Gastroesophageal sphincter (tissue), 3 donors: ENCODE results near the gene BGN.

Source experiments
- POLR2A ChIP-seq, 2 donors: fragments of 450-650 bp; IDR thresholded peaks; one replicate each; pipeline ENCODE4 v1.6.1; 2017; ENCODE audit warnings: antibody characterized with exemption in 2 of 2, mild to moderate bottlenecking in 2 of 2, moderate library complexity in 1 of 2
- POLR2AphosphoS5 ChIP-seq: sonication (generic); formaldehyde crosslinking; IDR thresholded peaks from one replicate; pipeline ENCODE4 v1.6.1; 2017; ENCODE audit warnings: antibody characterized with exemption
- TF ChIP-seq, protein P1 (sequence below), 4 experiments: fragments of 200-600 bp in 2 of 4; fragments of 450-650 bp in 2 of 4; sonication (generic) in 1 of 4; IDR thresholded peaks; one replicate each; pipeline ENCODE4 v1.5.1; 2017 to 2019; ENCODE audit warnings: antibody characterized with exemption in 4 of 4, mild to moderate bottlenecking in 2 of 4, moderate library complexity in 2 of 4

DNA sequence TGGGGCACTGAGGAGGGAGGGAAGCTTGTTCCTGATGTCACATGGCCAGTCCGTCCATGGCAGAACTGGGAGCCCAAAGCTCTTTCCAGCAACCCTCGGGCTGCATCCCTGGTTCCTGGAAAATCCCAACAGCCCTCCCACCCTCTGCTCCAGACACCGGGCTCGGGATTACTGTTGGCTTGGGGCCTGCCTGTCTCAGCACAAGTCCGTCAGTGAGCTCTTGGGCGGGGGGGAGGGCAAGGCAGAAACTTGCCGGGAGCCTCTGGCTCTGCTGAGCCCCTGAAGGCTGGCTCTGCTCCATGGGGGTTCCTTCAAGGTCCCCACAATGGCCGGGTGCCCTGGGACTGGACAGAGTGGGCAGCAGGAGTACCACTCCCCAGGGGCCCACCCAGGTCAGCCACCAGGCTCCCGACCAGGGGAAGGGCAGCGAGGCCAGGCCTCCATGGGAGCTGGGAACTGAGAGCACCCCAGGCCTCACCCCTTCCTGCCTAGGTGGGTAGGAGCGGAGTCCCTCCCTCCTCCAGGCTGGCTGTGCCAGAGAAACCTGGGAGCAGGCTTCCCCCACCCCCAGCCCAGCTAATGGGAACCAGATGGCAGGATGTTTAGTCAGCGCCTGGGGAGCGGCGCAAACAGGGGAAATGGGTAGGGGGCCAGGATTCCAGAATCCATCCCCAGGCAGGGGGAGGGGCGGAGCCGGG lies 18.0 kb upstream of the BGN start:
- TF ChIP-seq, protein P1, sequence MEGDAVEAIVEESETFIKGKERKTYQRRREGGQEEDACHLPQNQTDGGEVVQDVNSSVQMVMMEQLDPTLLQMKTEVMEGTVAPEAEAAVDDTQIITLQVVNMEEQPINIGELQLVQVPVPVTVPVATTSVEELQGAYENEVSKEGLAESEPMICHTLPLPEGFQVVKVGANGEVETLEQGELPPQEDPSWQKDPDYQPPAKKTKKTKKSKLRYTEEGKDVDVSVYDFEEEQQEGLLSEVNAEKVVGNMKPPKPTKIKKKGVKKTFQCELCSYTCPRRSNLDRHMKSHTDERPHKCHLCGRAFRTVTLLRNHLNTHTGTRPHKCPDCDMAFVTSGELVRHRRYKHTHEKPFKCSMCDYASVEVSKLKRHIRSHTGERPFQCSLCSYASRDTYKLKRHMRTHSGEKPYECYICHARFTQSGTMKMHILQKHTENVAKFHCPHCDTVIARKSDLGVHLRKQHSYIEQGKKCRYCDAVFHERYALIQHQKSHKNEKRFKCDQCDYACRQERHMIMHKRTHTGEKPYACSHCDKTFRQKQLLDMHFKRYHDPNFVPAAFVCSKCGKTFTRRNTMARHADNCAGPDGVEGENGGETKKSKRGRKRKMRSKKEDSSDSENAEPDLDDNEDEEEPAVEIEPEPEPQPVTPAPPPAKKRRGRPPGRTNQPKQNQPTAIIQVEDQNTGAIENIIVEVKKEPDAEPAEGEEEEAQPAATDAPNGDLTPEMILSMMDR (IDR thresholded peaks at IDR 0.05): no peak
- no peak for TF ChIP-seq POLR2A (IDR thresholded peaks at IDR 0.05)
- TF ChIP-seq POLR2AphosphoS5: no peak
